NOMO-1 treated with DMSO at 0.1 percent for 48 hours (cell line): Measurements from ENCODE around the gene HAO2.
"Not testable (repeated sequence)": the region's sequence is repeated elsewhere in the genome, so short reads cannot be mapped to it uniquely, and the experiment has no call there.

Source experiments
- DNase-seq: peaks from one replicate; lab custom pipeline; 2025; ENCODE audit not compliant: unreplicated experiment; lab: John Stamatoyannopoulos, UW

The HAO2 gene

GRCh38 chr1:119341372-119341947 lies 27.1 kb upstream of the HAO2 start:
- no peak for DNase-seq

GRCh38 chr1:119345398-119345797 lies 23.2 kb upstream of the HAO2 start:
- DNase-seq: no peak

GRCh38 chr1:119347858-119348257 lies 20.7 kb upstream of the HAO2 start:
- no peak for DNase-seq

- no peak for DNase-seq
Observed at GRCh38 chr1:119348941-119349340, 19.6 kb upstream of the HAO2 start.

GRCh38 chr1:119350866-119351265 lies 17.7 kb upstream of the HAO2 start:
- not testable (repeated sequence) for DNase-seq

GRCh38 chr1:119351997-119352396 lies 16.6 kb upstream of the HAO2 start:
- no peak for DNase-seq

- DNase-seq: no peak
Observed at GRCh38 chr1:119353836-119354235, 14.7 kb upstream of the HAO2 start.

- DNase-seq: no peak
Observed at GRCh38 chr1:119358636-119359035, 9.9 kb upstream of the HAO2 start.

GRCh38 chr1:119359730-119360129 lies 8.9 kb upstream of the HAO2 start:
- DNase-seq: no peak

- DNase-seq: no peak
Observed at GRCh38 chr1:119361205-119361604, 7.4 kb upstream of the HAO2 start.

GRCh38 chr1:119361620-119362344 lies 6.8 kb upstream of the HAO2 start:
- no peak for DNase-seq

- no peak for DNase-seq
Observed at GRCh38 chr1:119363162-119363561, 5.4 kb upstream of the HAO2 start.

GRCh38 chr1:119364640-119365039 lies 3.9 kb upstream of the HAO2 start:
- DNase-seq: no peak

- no peak for DNase-seq
Observed at GRCh38 chr1:119366424-119366823, 2.2 kb upstream of the HAO2 start.

- no peak for DNase-seq
Observed at GRCh38 chr1:119367432-119368124, 1.0 kb upstream of the HAO2 start.

GRCh38 chr1:119370748-119371147 lies 2.2 kb downstream of the HAO2 start:
- no peak for DNase-seq

GRCh38 chr1:119371815-119372214 lies 3.2 kb downstream of the HAO2 start:
- no peak for DNase-seq

GRCh38 chr1:119372503-119373086 lies 4.0 kb downstream of the HAO2 start:
- DNase-seq: no peak

GRCh38 chr1:119373465-119373864 lies 4.9 kb downstream of the HAO2 start:
- no peak for DNase-seq

- DNase-seq: no peak
Observed at GRCh38 chr1:119374208-119374874, 5.8 kb downstream of the HAO2 start.

GRCh38 chr1:119375366-119375765 lies 6.8 kb downstream of the HAO2 start:
- no peak for DNase-seq
